Right cardiac atrium (tissue), 5 donors: ENCODE data around the gene TNP2. TPM values are rescaled to one million over a fixed set of nuclear protein-coding genes. Genes with fewer than 3 reads are reported as not detected.

ENCODE experiments used
- ATAC-seq, 2 donors: fragments of 200-7000 bp; cut with Tn5 transposase; one replicate each; pipeline versions ENCODE4 v1.8.0 to v1.9.1; 2020; ENCODE audit warnings: moderate library complexity in 2 of 2, mild to moderate bottlenecking in 1 of 2
- DNase-seq, 3 donors: peaks; one replicate each; pipeline ENCODE4 v3.0.0-alpha.2; 2020
- H3K27ac ChIP-seq: one replicate; pipeline ENCODE4 v1.5.1; 2013; ENCODE audit warnings: mild to moderate bottlenecking, low read length, control low read depth, moderate library complexity
- H3K27me3 ChIP-seq: one replicate; pipeline ENCODE4 v1.6.1; 2013; ENCODE audit not compliant: control insufficient read depth, insufficient read depth
- H3K4me1 ChIP-seq: one replicate; pipeline ENCODE4 v1.6.1; 2013; ENCODE audit warnings: low read length; ENCODE audit not compliant: control insufficient read depth, insufficient read depth
- H3K4me3 ChIP-seq: one replicate; pipeline ENCODE4 v1.5.1; 2013; ENCODE audit warnings: low read length, control low read depth
- H3K9me3 ChIP-seq: one replicate; pipeline ENCODE4 v1.6.1; 2013; ENCODE audit warnings: low read length; ENCODE audit not compliant: control insufficient read depth
- WGBS: extraction: QIAGEN DNeasy Blood & Tissue Kit; methylation state at CpG from one replicate; pipeline ENCODE4 v1.1.7; 2013; 5-methylcytosine and 5-hydroxymethylcytosine counted together
- intact Hi-C, 4 donors: fragments of 100-400 bp; cut with DNase I; formaldehyde crosslinking; loops; one replicate each; pipeline versions ENCODE4 v1.11.0 to v1.14.0; 2022 to 2023
- polyA plus RNA-seq: library from polyadenylated mRNA; stranded (reverse); fragments of 200-250 nt; gene quantifications from one replicate; pipeline ENCODE4 v1.2.3, GENCODE V29; 2013
- total RNA-seq, 4 donors: library from RNA; stranded (reverse); fragmentation: NEBNext Ultra II Directional; extraction: Animal tissue kit (Norgen Biotek cat#: 25700); gene quantifications; one replicate each; pipeline ENCODE4 v1.2.1, GENCODE V29; 2021
- donor health status: healthy with polysubstance abuse.
- donor health status: DM: no; HTN: yes; CAD: no.
- donor health status: DM: no; HTN: no; CAD: no.
- donor health status: DM: no; HTN: yes; CAD: no; lungs with severe emphysema.
- donor health status: DM: yes; HTN: yes; CAD: no.

TNP2 gene
- total and polyA plus RNA-seq, 5 donors, result not detected

GRCh38 chr16:11289202-11289601 lies 20.1 kb upstream of the TNP2 start:
- Histone ChIP-seq H3K27me3 (no peaks in the 10 kb centered on the region), H3K4me3 (no peak overlapping the region), H3K27ac (no peak overlapping the region), H3K4me1 (no peaks in the 10 kb centered on the region), H3K9me3 (no peaks in the 10 kb centered on the region)
- DNase-seq (no peak), ATAC-seq (no peak)
- WGBS, result 97% methylated on average over 2 of the region's 2 CpGs
- intact Hi-C loops, result no loop called here

- DNase-seq (no peak), ATAC-seq (no peak)
- H3K27me3 ChIP-seq, result no peaks in the 10 kb centered on the region
- WGBS, result 79% methylated on average over 2 of the region's 2 CpGs
- no peak overlapping the region for H3K4me3 ChIP-seq
- H3K27ac ChIP-seq, result no peak overlapping the region
- intact Hi-C loops, result no loop called here
- no peaks in the 10 kb centered on the region for H3K9me3 ChIP-seq
- H3K4me1 ChIP-seq, result no peaks in the 10 kb centered on the region
Observed at GRCh38 chr16:11285842-11286241, 16.7 kb upstream of the TNP2 start.

- no peak for ATAC-seq
- no peak for DNase-seq
- H3K27me3 ChIP-seq, result no peaks in the 10 kb centered on the region
- H3K27ac ChIP-seq, result no peak overlapping the region
- intact Hi-C loops, result no loop called here
- H3K9me3 ChIP-seq, result no peaks in the 10 kb centered on the region
- H3K4me1 ChIP-seq, result no peaks in the 10 kb centered on the region
- H3K4me3 ChIP-seq, result no peak overlapping the region
- WGBS, result 51% methylated on average over 4 of the region's 4 CpGs
Observed at GRCh38 chr16:11283820-11284248, 14.7 kb upstream of the TNP2 start.

GRCh38 chr16:11280616-11281522 lies 11.7 kb upstream of the TNP2 start, which contains the start of gene PRM1:
Gene PRM1, minus strand, starts transcription at chr16:11281330. Its CDS starts 92 bp downstream, at chr16:11281238.
- H3K4me1 ChIP-seq, result no peaks in the 10 kb centered on the region
- DNase-seq, result no peak
- no peaks in the 10 kb centered on the region for H3K27me3 ChIP-seq
- no peak within 1 kb of the TSS for H3K4me3 ChIP-seq
- WGBS, result 81% methylated on average over 25 of the region's 25 CpGs
- H3K27ac ChIP-seq, result no peak within 1 kb of the TSS
- no peak for ATAC-seq
- H3K9me3 ChIP-seq, result no peaks in the 10 kb centered on the region
- intact Hi-C loops, result no loop called here

- Histone ChIP-seq H3K27ac (no peak overlapping the region), H3K9me3 (no peaks in the 10 kb centered on the region), H3K27me3 (no peaks in the 10 kb centered on the region), H3K4me1 (no peaks in the 10 kb centered on the region), H3K4me3 (no peak overlapping the region)
- DNase-seq (no peak), ATAC-seq (no peak)
- 80% methylated on average over 7 of the region's 7 CpGs for WGBS
- intact Hi-C loops, result loop anchor here in 1 of 4 donors (10.0 kb wide), 1 partner anchor 76 kb away; no protein-coding TSS in a partner anchor
Observed at GRCh38 chr16:11278681-11279628, 9.8 kb upstream of the TNP2 start.

GRCh38 chr16:11277607-11278337 lies 8.6 kb upstream of the TNP2 start:
- Histone ChIP-seq H3K27ac (no peak overlapping the region), H3K4me1 (no peaks in the 10 kb centered on the region), H3K4me3 (no peak overlapping the region), H3K9me3 (no peaks in the 10 kb centered on the region), H3K27me3 (no peaks in the 10 kb centered on the region)
- DNase-seq (no peak), ATAC-seq (no peak)
- intact Hi-C loops, result loop anchor here in 1 of 4 donors (10.0 kb wide), 1 partner anchor 77 kb away; no protein-coding TSS in a partner anchor
- WGBS, result 90% methylated on average over 12 of the region's 12 CpGs

- no peak overlapping the region for H3K27ac ChIP-seq
- H3K4me1 ChIP-seq, result no peaks in the 10 kb centered on the region
- WGBS, result 87% methylated on average over 11 of the region's 11 CpGs
- intact Hi-C loops, result loop anchor here in 1 of 4 donors (10.0 kb wide), 1 partner anchor 78 kb away; no protein-coding TSS in a partner anchor
- no peaks in the 10 kb centered on the region for H3K9me3 ChIP-seq
- no peaks in the 10 kb centered on the region for H3K27me3 ChIP-seq
- ATAC-seq, result no peak
- no peak overlapping the region for H3K4me3 ChIP-seq
- DNase-seq, result no peak
Observed at GRCh38 chr16:11276896-11277593, 7.9 kb upstream of the TNP2 start.

GRCh38 chr16:11276143-11276895 lies 7.2 kb upstream of the TNP2 start, which contains the start of gene PRM2:
Gene PRM2, minus strand, starts transcription at chr16:11276480. Its CDS starts 110 bp downstream, at chr16:11276370.
- Histone ChIP-seq H3K9me3 (no peaks in the 10 kb centered on the region), H3K4me3 (no peak within 1 kb of the TSS), H3K27me3 (no peaks in the 10 kb centered on the region), H3K4me1 (no peaks in the 10 kb centered on the region), H3K27ac (no peak within 1 kb of the TSS)
- ATAC-seq (no peak), DNase-seq (no peak)
- WGBS, result 91% methylated on average over 26 of the region's 26 CpGs
- intact Hi-C loops, result loop anchor here in 1 of 4 donors (10.0 kb wide), 1 partner anchor 78 kb away; no protein-coding TSS in a partner anchor

- DNase-seq, result no peak
- intact Hi-C loops, result loop anchor here in 1 of 4 donors (10.0 kb wide), 1 partner anchor 80 kb away; no protein-coding TSS in a partner anchor
- ATAC-seq, result no peak
- no peak overlapping the region for H3K27ac ChIP-seq
- H3K4me1 ChIP-seq, result no peaks in the 10 kb centered on the region
- no peaks in the 10 kb centered on the region for H3K27me3 ChIP-seq
- no peaks in the 10 kb centered on the region for H3K9me3 ChIP-seq
- 91% methylated on average over 7 of the region's 7 CpGs for WGBS
- H3K4me3 ChIP-seq, result no peak overlapping the region
Observed at GRCh38 chr16:11274964-11275363, 5.8 kb upstream of the TNP2 start.
